ENCODE data around the gene RARA. TPM values are rescaled to one million over a fixed set of nuclear protein-coding genes. Genes with fewer than 3 reads are reported as not detected.

Gene RARA
- total and polyA plus RNA-seq, 2 experiments from 2014 or later, result 7.4 to 15.9 TPM

GRCh38 chr17:40307001-40307730 lies 1.8 kb upstream of the RARA start:
- Histone ChIP-seq H3K27ac (ENCODE audit: low read depth) (peak overlapping the region; percentile 47; the same call in 1 of the 2 replicates), H3K27me3 (ENCODE audit: insufficient read depth) (peaks cover 10% of the 10 kb centered on the region; the same call in 1 of the 2 replicates), H3K79me2 (replicated peaks; ENCODE audit: insufficient read depth) (no peaks in the 10 kb centered on the region), H3K9me2 (ENCODE audit: insufficient read depth) (no peaks in the 10 kb centered on the region), H4K20me1 (replicated peaks; ENCODE audit: insufficient read depth) (peaks cover 22% of the 10 kb centered on the region), H3K4me3 (peak overlapping the region; percentile 38), H3F3A (replicated peaks; ENCODE audit: low read depth) (peaks cover 36% of the 10 kb centered on the region), H3K36me3 (ENCODE audit: insufficient read depth) (peaks cover 3% of the 10 kb centered on the region; the same call in 1 of the 2 replicates), H2AFZ (no peak overlapping the region), H3K4me1 (ENCODE audit: insufficient read depth) (peaks cover 45% of the 10 kb centered on the region), H3K4me2 (peak overlapping the region; percentile 91)
- Mint-ChIP-seq H3K4me3 (no peak overlapping the region), H3K27ac (no peak overlapping the region), H3K27me3 (ENCODE audit: insufficient read depth, low read depth, poor library complexity) (peaks cover 12% of the 10 kb centered on the region), H3K9me3 (no peaks in the 10 kb centered on the region), H3K36me3 (ENCODE audit: low read depth) (peaks cover 24% of the 10 kb centered on the region), H3K4me1 (peaks cover 39% of the 10 kb centered on the region)
- TF ChIP-seq REST (IDR thresholded peaks at IDR 0.05; ENCODE audit: unreplicated experiment) (no peak), POLR2AphosphoS5 (IDR thresholded peaks at IDR 0.05; ENCODE audit: low read depth) (peak; percentile 23; the same call in 1 of the 2 replicates)
- ATAC-seq (peak; percentile 34), DNase-seq (ENCODE audit: low spot score) (peak; percentile 70)

GRCh38 chr17:40307740-40308239 lies 1.2 kb upstream of the RARA start:
- H3K9me2 ChIP-seq (ENCODE audit: insufficient read depth), result no peaks in the 10 kb centered on the region
- H3K27ac Mint-ChIP-seq, result no peak overlapping the region
- peaks cover 14% of the 10 kb centered on the region for H3K27me3 Mint-ChIP-seq (ENCODE audit: insufficient read depth, low read depth, poor library complexity)
- peaks cover 18% of the 10 kb centered on the region for H3K36me3 Mint-ChIP-seq (ENCODE audit: low read depth)
- H3K27me3 ChIP-seq (ENCODE audit: insufficient read depth), result peaks cover 10% of the 10 kb centered on the region; the same call in 1 of the 2 replicates
- H3K4me3 ChIP-seq, result peak overlapping the region; percentile 38
- peaks cover 45% of the 10 kb centered on the region for H3K4me1 ChIP-seq (ENCODE audit: insufficient read depth)
- H3K36me3 ChIP-seq (ENCODE audit: insufficient read depth), result peaks cover 1% of the 10 kb centered on the region; the same call in 1 of the 2 replicates
- H3K4me1 Mint-ChIP-seq, result peaks cover 43% of the 10 kb centered on the region
- peak overlapping the region; percentile 91 for H3K4me2 ChIP-seq
- H4K20me1 ChIP-seq (replicated peaks; ENCODE audit: insufficient read depth), result peaks cover 22% of the 10 kb centered on the region
- ATAC-seq (no peak), DNase-seq (ENCODE audit: low spot score) (no peak)
- no peaks in the 10 kb centered on the region for H3K79me2 ChIP-seq (replicated peaks; ENCODE audit: insufficient read depth)
- peaks cover 33% of the 10 kb centered on the region for H3F3A ChIP-seq (replicated peaks; ENCODE audit: low read depth)
- H3K4me3 Mint-ChIP-seq, result no peak overlapping the region
- H3K27ac ChIP-seq (ENCODE audit: low read depth), result no peak overlapping the region
- TF ChIP-seq EZH2 (IDR thresholded peaks at IDR 0.05; ENCODE audit: low read depth, unreplicated experiment) (no peak), STAT1 (IDR thresholded peaks at IDR 0.05; ENCODE audit: unreplicated experiment) (no peak), NANOG (IDR thresholded peaks at IDR 0.05; ENCODE audit: borderline replicate concordance) (no peak), CREB1 (CRISPR knock-in tag; IDR thresholded peaks at IDR 0.05; ENCODE audit: low read depth) (no peak), ZNF331 (CRISPR knock-in tag; IDR thresholded peaks at IDR 0.05; ENCODE audit: low read depth) (no peak), POLR2AphosphoS5 (IDR thresholded peaks at IDR 0.05; ENCODE audit: low read depth) (no peak)
- no peak overlapping the region for H2AFZ ChIP-seq
- no peaks in the 10 kb centered on the region for H3K9me3 Mint-ChIP-seq
